Cardiac muscle cell (in vitro differentiated cells and primary cell): ENCODE measurements around the gene HBZ. TPM values are rescaled to one million over a fixed set of nuclear protein-coding genes. Genes with fewer than 3 reads are reported as not detected.
A peak's percentile ranks its signal among the peaks of the same experiment; 100 is the strongest.

Experiments used
- DNase-seq, 2 donors: peaks; one replicate each; pipeline versions ENCODE4 v3.0.0 to v3.0.0-alpha.2; 2010 to 2017; ENCODE audit warnings: low read depth in 1 of 2, low spot score in 1 of 2
- H3K27ac ChIP-seq: fragments of 200-600 bp; sonication (generic); 2 replicates; pipeline ENCODE4 v1.5.1; 2016
- H3K27me3 ChIP-seq: fragments of 200-600 bp; sonication (generic); 2 replicates; pipeline ENCODE4 v1.6.0; 2016; ENCODE audit warnings: control low read depth
- H3K36me3 ChIP-seq: fragments of 200-600 bp; sonication (generic); 2 replicates; pipeline ENCODE4 v1.5.1; 2016; ENCODE audit warnings: control low read depth
- H3K4me1 ChIP-seq: fragments of 200-600 bp; sonication (generic); 2 replicates; pipeline ENCODE4 v1.8.1; 2017; ENCODE audit warnings: low read depth, mild to moderate bottlenecking, mixed run types
- H3K4me3 ChIP-seq: fragments of 200-600 bp; sonication (generic); 2 replicates; pipeline ENCODE4 v1.5.1; 2016; ENCODE audit warnings: mild to moderate bottlenecking
- H3K9me3 ChIP-seq: fragments of 200-600 bp; sonication (generic); 2 replicates; pipeline ENCODE4 v1.5.1; 2017; ENCODE audit warnings: low read depth, mild to moderate bottlenecking, control low read depth
- CTCF ChIP-seq: IDR thresholded peaks from 2 replicates; pipeline ENCODE4 v1.5.1; 2012; ENCODE audit warnings: low read depth, mild to moderate bottlenecking, low read length
- polyA plus RNA-seq: library from polyadenylated mRNA; unstranded; fragments of >200 nt; fragmentation: Nextera tagmentation; extraction: Ambion mirVana; gene quantifications from 2 replicates; pipeline ENCODE4 v1.2.1, GENCODE V29; 2016
- total RNA-seq: library from RNA; depleted of rRNA; stranded (reverse); fragments of >200 nt; gene quantifications from 2 replicates; pipeline ENCODE4 v1.2.3, GENCODE V29; 2016

The HBZ gene
- total and polyA plus RNA-seq, 2 experiments from 2014 or later, result not detected

DNA sequence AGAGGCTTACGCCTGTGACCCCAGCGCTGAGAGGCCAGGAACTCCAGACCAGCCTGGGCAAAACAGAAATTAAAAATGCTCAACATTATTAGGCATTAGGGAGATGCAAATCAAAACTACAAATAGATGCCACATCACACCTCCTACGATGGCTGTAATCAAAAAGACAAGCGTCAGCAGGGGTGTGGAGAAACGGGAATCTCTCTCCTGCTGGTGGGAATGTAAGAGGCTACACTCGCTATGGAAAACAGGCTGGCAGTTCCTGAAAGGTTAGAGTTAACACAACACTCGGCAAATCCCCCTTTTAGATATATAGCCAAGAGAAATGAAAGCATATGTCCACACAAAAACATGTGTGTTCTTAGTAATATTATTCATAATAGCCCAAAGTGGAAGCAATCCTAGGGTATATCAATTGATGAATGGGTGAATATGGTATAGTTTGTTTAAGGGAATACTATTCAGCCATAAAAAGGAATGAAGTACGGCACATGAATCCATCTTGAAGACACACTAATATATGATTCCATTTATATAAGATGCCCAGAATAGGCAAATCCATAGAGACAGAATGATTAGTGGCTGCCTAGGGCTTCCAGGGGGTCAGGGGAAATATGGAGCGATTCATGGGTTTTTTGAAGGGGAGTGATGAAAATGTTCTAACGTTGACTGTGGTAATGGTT is 12.1 kb upstream of the HBZ start:
- no peaks in the 10 kb centered on the region for H3K27me3 ChIP-seq
- TF ChIP-seq CTCF, result no peak
- no peak overlapping the region for H3K4me3 ChIP-seq
- H3K4me1 ChIP-seq, result no peaks in the 10 kb centered on the region
- DNase-seq, result no peak
- no peak overlapping the region for H3K27ac ChIP-seq
- no peaks in the 10 kb centered on the region for H3K9me3 ChIP-seq
- H3K36me3 ChIP-seq, result no peaks in the 10 kb centered on the region

- no peak for TF ChIP-seq CTCF
- Histone ChIP-seq H3K27ac (no peak overlapping the region), H3K9me3 (no peaks in the 10 kb centered on the region), H3K4me3 (no peak overlapping the region), H3K36me3 (no peaks in the 10 kb centered on the region), H3K27me3 (no peaks in the 10 kb centered on the region), H3K4me1 (no peaks in the 10 kb centered on the region)
- DNase-seq, result no peak
Measured at GRCh38 chr16:142405-142967, 10.0 kb upstream of the HBZ start.

DNA sequence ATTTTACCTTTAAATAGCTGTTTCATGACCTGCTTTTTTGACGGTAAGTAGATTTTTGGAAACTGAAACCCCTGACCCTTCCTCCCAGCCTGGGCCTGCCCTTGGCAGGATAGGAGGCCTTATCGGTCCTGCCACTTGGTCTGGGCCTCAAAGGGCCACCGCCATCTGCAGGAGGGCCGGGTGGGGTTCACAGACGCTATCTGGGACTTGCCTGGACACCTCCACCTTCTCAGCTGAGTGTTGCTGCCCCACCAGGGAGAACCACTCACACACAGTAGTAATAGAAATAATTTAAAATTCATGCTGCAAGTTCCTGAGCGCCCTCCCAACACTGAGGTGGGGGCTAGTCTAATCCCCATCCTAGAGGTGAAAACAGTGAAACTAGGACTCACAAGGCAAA is 9.4 kb upstream of the HBZ start:
- Histone ChIP-seq H3K27ac (no peak overlapping the region), H3K36me3 (no peaks in the 10 kb centered on the region), H3K9me3 (no peaks in the 10 kb centered on the region), H3K4me3 (no peak overlapping the region), H3K4me1 (no peaks in the 10 kb centered on the region), H3K27me3 (peaks cover 3% of the 10 kb centered on the region)
- no peak for TF ChIP-seq CTCF
- no peak for DNase-seq

- Histone ChIP-seq H3K9me3 (no peaks in the 10 kb centered on the region), H3K4me3 (no peak overlapping the region), H3K36me3 (no peaks in the 10 kb centered on the region), H3K4me1 (no peaks in the 10 kb centered on the region), H3K27ac (no peak overlapping the region), H3K27me3 (peaks cover 3% of the 10 kb centered on the region)
- TF ChIP-seq CTCF, result no peak
- DNase-seq, result peak in 1 of 2 donors; percentile 51
Measured at GRCh38 chr16:143456-143855, 9.0 kb upstream of the HBZ start.

DNA sequence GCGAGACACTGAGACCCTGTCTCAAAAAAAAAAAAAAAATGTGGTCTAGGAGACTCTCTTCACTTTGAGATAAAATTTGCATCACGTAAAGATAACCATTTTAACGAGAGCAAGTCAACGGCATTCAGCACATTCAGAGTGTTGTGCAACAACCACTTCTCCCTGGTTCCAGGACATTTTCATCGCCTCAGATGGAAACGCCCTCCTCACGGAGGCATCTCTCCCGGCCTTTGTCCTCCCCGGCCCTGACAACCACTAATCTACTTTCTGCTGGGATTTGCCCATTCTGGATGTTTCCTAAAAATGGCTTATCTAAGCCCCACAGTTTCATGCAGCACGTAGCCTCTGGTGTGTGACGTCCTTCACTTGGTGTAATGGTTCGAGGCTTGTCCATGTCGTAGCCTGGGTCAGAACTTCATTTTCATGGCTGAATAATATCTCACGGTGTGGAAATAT is 7.6 kb upstream of the HBZ start:
- H3K36me3 ChIP-seq, result no peaks in the 10 kb centered on the region
- TF ChIP-seq CTCF, result no peak
- peak in 1 of 2 donors; percentile 37 for DNase-seq
- H3K4me3 ChIP-seq, result no peak overlapping the region
- H3K4me1 ChIP-seq, result no peaks in the 10 kb centered on the region
- H3K27ac ChIP-seq, result no peak overlapping the region
- H3K27me3 ChIP-seq, result peaks cover 16% of the 10 kb centered on the region
- H3K9me3 ChIP-seq, result no peaks in the 10 kb centered on the region
